Caco-2 (cell line): Measurements from ENCODE around the gene SH3YL1. TPM values are rescaled to one million over a fixed set of nuclear protein-coding genes. Genes with fewer than 3 reads are reported as not detected.

ENCODE experiments used
- BruUV-seq: library from RNA; stranded (reverse); fragments of 400-500 nt; replicated peaks from 2 replicates; lab custom pipeline; 2021; lab: Mats Ljungman, UMichigan
- CTCF ChIA-PET: fragments of 300-600 bp; sonication (Branson Sonifier 250); formaldehyde crosslinking; loops from one replicate; lab custom pipeline; 2022; ENCODE audit warnings: antibody characterized with exemption; lab: Charles Lee
- POLR2A ChIA-PET: fragments of 300-600 bp; sonication (Branson Sonifier 250); formaldehyde crosslinking; loops from one replicate; lab custom pipeline; 2022; ENCODE audit warnings: antibody characterized with exemption; lab: Charles Lee
- DNase-seq, 2 experiments: peaks; one replicate each; pipeline versions ENCODE4 v3.0.0 to v3.0.0-alpha.2; 2020 to 2022
- H3K27me3 ChIP-seq: replicated peaks from 2 replicates; pipeline ENCODE4 v1.6.0; 2011; ENCODE audit warnings: low read length; ENCODE audit not compliant: control insufficient read depth, insufficient read depth
- H3K36me3 ChIP-seq: 2 replicates; pipeline ENCODE4 v1.5.1; 2011; ENCODE audit warnings: low read length; ENCODE audit not compliant: control insufficient read depth, insufficient read depth
- H3K4me1 ChIP-seq: fragments of 250-450 bp; sonication (Bioruptor Pico); 2 replicates; pipeline ENCODE4 v1.5.1; 2020; ENCODE audit warnings: mild to moderate bottlenecking
- H3K4me3 ChIP-seq: 2 replicates; pipeline ENCODE4 v1.5.1; 2011; ENCODE audit warnings: low read depth, mild to moderate bottlenecking, control low read depth, low read length
- H3K9me3 ChIP-seq: fragments of 250-450 bp; sonication (Bioruptor Pico); 2 replicates; pipeline ENCODE4 v1.5.1; 2020; ENCODE audit warnings: mild to moderate bottlenecking, moderate library complexity
- H3K27ac Mint-ChIP-seq: one replicate; pipeline ENCODE4 v1.8.0; 2022; ENCODE audit warnings: mixed read lengths; ENCODE audit not compliant: unreplicated experiment
- H3K27me3 Mint-ChIP-seq: one replicate; pipeline ENCODE4 v1.8.0; 2022; ENCODE audit warnings: mixed read lengths; ENCODE audit not compliant: insufficient read depth, unreplicated experiment
- H3K36me3 Mint-ChIP-seq: one replicate; pipeline ENCODE4 v1.8.0; 2022; ENCODE audit warnings: mild to moderate bottlenecking, mixed read lengths; ENCODE audit not compliant: insufficient read depth, unreplicated experiment
- H3K4me1 Mint-ChIP-seq: one replicate; pipeline ENCODE4 v1.8.0; 2022; ENCODE audit warnings: low read depth, mixed read lengths; ENCODE audit not compliant: unreplicated experiment
- H3K4me3 Mint-ChIP-seq: one replicate; pipeline ENCODE4 v1.8.0; 2022; ENCODE audit warnings: mild to moderate bottlenecking, moderate library complexity, mixed read lengths; ENCODE audit not compliant: unreplicated experiment
- H3K9me3 Mint-ChIP-seq: one replicate; pipeline ENCODE4 v1.8.0; 2022; ENCODE audit warnings: mixed read lengths; ENCODE audit not compliant: unreplicated experiment
- intact Hi-C: fragments of 100-400 bp; cut with micrococcal nuclease; formaldehyde crosslinking; loops from one replicate; pipeline ENCODE4 v1.10.0; 2022; ENCODE audit not compliant: unreplicated experiment
- total RNA-seq: library from RNA; stranded (reverse); gene quantifications from 2 replicates; pipeline ENCODE4 v1.2.3, GENCODE V29; 2022
- TF ChIP-seq, protein P1 (sequence below), 2 experiments: fragments of 200-600 bp in 1 of 2; IDR thresholded peaks; 1 replicate in 1 of 2; 2 replicates in 1 of 2; pipeline versions ENCODE4 v1.5.1 to v1.8.0; 2011 to 2022; ENCODE audit warnings: antibody characterized with exemption in 1 of 2, control low read depth in 1 of 2, inconsistent platforms in 1 of 2, low read depth in 1 of 2, low read length in 1 of 2, mild to moderate bottlenecking in 1 of 2, moderate library complexity in 1 of 2; ENCODE audit not compliant: insufficient read depth in 1 of 2, severe bottlenecking in 1 of 2, unreplicated experiment in 1 of 2

Gene SH3YL1
- total RNA-seq, 1 experiment from 2014 or later: 76.0 TPM

DNA sequence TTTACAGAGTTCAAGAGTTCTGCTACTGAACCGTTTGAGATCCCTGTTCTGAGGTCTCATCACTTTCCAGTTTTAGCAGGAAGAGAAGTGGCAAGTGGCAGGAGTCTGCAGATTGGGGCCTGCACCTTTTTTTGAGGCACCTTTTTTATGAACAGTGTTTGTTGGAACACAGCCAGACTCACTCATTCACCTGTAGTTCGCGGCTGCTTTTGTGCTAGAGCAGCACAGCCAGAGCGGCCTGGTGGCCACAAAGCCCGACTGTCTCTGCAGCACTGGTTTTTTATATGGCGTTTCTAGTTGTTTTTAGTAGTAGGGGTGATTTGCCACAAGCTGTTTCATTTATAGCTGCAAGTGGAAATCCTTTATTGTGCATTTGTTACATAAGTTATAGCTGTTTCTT is 9.5 kb upstream of the SH3YL1 start:
- no TSS peak for BruUV-seq
- Histone ChIP-seq H3K36me3 (0 out of 2 replicates have a peak, but pooled peaks cover 2% of the 10 kb centered on the region), H3K27me3 (no peaks in the 10 kb centered on the region), H3K9me3 (no peaks in the 10 kb centered on the region), H3K4me3 (no peak overlapping the region), H3K4me1 (no peaks in the 10 kb centered on the region)
- intact Hi-C loops: no loop called here
- no peaks in the 10 kb centered on the region for H3K9me3 Mint-ChIP-seq
- CTCF ChIA-PET: no interaction called here
- POLR2A ChIA-PET: interaction anchor here (1.0 kb wide), 1 partner anchor 9 kb away, joined by 5 read pairs; no protein-coding TSS in a partner anchor
- no peak for DNase-seq
- no peaks in the 10 kb centered on the region for H3K27me3 Mint-ChIP-seq
- peaks cover 49% of the 10 kb centered on the region for H3K36me3 Mint-ChIP-seq
- H3K27ac Mint-ChIP-seq: no peak overlapping the region
- peaks cover 10% of the 10 kb centered on the region for H3K4me1 Mint-ChIP-seq
- TF ChIP-seq, protein P1, sequence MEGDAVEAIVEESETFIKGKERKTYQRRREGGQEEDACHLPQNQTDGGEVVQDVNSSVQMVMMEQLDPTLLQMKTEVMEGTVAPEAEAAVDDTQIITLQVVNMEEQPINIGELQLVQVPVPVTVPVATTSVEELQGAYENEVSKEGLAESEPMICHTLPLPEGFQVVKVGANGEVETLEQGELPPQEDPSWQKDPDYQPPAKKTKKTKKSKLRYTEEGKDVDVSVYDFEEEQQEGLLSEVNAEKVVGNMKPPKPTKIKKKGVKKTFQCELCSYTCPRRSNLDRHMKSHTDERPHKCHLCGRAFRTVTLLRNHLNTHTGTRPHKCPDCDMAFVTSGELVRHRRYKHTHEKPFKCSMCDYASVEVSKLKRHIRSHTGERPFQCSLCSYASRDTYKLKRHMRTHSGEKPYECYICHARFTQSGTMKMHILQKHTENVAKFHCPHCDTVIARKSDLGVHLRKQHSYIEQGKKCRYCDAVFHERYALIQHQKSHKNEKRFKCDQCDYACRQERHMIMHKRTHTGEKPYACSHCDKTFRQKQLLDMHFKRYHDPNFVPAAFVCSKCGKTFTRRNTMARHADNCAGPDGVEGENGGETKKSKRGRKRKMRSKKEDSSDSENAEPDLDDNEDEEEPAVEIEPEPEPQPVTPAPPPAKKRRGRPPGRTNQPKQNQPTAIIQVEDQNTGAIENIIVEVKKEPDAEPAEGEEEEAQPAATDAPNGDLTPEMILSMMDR (IDR thresholded peaks at IDR 0.05; ENCODE audit: insufficient read depth in 1 of 2, low read depth in 1 of 2, low read length in 1 of 2, severe bottlenecking in 1 of 2, unreplicated experiment in 1 of 2): no peak
- no peak overlapping the region for H3K4me3 Mint-ChIP-seq

DNA sequence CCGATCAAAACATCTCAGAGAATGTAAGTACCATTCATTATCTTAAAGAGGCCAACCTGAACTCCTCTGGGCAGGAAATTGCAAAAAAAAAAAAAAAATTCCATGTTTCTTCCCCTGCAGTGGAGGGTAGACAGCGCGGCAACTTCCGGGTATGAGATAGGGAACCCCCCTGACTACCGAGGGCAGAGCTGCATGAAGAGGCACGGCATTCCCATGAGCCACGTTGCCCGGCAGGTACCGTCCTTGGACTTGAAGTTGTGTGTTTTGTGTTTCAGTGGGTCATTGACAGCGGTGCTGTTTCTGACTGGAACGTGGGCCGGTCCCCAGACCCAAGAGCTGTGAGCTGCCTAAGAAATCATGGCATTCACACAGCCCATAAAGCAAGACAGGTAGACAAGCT is 8.1 kb upstream of the SH3YL1 start:
- Mint-ChIP-seq H3K36me3 (peaks cover 43% of the 10 kb centered on the region), H3K9me3 (no peaks in the 10 kb centered on the region), H3K27me3 (no peaks in the 10 kb centered on the region), H3K27ac (no peak overlapping the region), H3K4me3 (no peak overlapping the region), H3K4me1 (peaks cover 12% of the 10 kb centered on the region)
- no peak for DNase-seq
- ChIA-PET POLR2A (no interaction called here), CTCF (interaction anchor here (1.0 kb wide), 1 partner anchor 23 kb away, joined by 3 read pairs; no protein-coding TSS in a partner anchor)
- H3K36me3 ChIP-seq: 0 out of 2 replicates have a peak, but pooled peaks cover 2% of the 10 kb centered on the region
- no peak overlapping the region for H3K4me3 ChIP-seq
- H3K4me1 ChIP-seq: no peaks in the 10 kb centered on the region
- intact Hi-C loops: no loop called here
- no TSS peak for BruUV-seq
- TF ChIP-seq, protein P1 (IDR thresholded peaks at IDR 0.05; ENCODE audit: insufficient read depth in 1 of 2, low read depth in 1 of 2, low read length in 1 of 2, severe bottlenecking in 1 of 2, unreplicated experiment in 1 of 2): no peak
- H3K9me3 ChIP-seq: no peaks in the 10 kb centered on the region
- no peaks in the 10 kb centered on the region for H3K27me3 ChIP-seq

DNA sequence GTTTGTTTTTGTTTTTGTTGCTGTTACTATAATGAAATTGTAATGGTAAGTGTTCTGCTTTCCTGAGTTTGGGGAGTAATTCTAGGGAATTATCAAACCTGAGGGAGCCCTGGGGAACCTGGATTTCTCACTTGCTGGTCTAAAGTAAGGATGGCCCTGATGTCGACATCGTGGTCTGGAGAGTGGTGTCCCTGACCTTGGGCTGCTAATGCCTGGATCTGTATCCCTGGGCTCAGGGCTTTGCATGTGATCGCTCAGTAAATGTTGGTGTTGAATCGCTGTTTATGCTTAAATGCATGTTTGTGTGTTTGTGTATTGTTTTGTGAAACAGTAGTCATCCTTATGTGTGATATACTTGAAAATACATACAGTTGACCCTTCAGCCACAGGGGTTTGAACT is 7.0 kb upstream of the SH3YL1 start:
- Mint-ChIP-seq H3K36me3 (peaks cover 36% of the 10 kb centered on the region), H3K9me3 (no peaks in the 10 kb centered on the region), H3K4me3 (no peak overlapping the region), H3K4me1 (peaks cover 16% of the 10 kb centered on the region), H3K27me3 (no peaks in the 10 kb centered on the region), H3K27ac (no peak overlapping the region)
- TF ChIP-seq, protein P1 (IDR thresholded peaks at IDR 0.05; ENCODE audit: insufficient read depth in 1 of 2, low read depth in 1 of 2, low read length in 1 of 2, severe bottlenecking in 1 of 2, unreplicated experiment in 1 of 2): no peak
- intact Hi-C loops: no loop called here
- Histone ChIP-seq H3K9me3 (no peaks in the 10 kb centered on the region), H3K4me3 (no peak overlapping the region), H3K4me1 (peaks cover 9% of the 10 kb centered on the region), H3K27me3 (no peaks in the 10 kb centered on the region), H3K36me3 (no peaks in the 10 kb centered on the region)
- POLR2A ChIA-PET: no interaction called here
- DNase-seq: no peak
- no TSS peak for BruUV-seq
- CTCF ChIA-PET: no interaction called here
